Measurements from ENCODE around the gene MSANTD7. TPM values are rescaled to one million over a fixed set of nuclear protein-coding genes. Genes with fewer than 3 reads are reported as not detected.

Gene MSANTD7
- total and polyA plus RNA-seq, 2 of the 13 experiments (the other 11 are each of a cell fraction or from before 2014, with no cell fraction given): 3.7 to 16.7 TPM

GRCh38 chr10:14859775-14860174, 21.7 kb downstream of the MSANTD7 start:
- Histone ChIP-seq H3K27ac (ENCODE audit: extremely low read length, insufficient read depth, low read length) (no peak overlapping the region), H3K4me3 (replicated peaks in 1 of 3; ENCODE audit: insufficient read depth in 1 of 3, low read depth in 2 of 3, low read length in 3 of 3) (no peak overlapping the region), H4K20me1 (ENCODE audit: insufficient read depth, low read length) (no peaks in the 10 kb centered on the region), H3K4me1 (ENCODE audit: insufficient read depth, low read length) (peaks cover 10% of the 10 kb centered on the region; the same call in 1 of the 2 replicates), H3K27me3 (ENCODE audit: control insufficient read depth in 1 of 2, insufficient read depth in 2 of 2, low read length in 2 of 2) (no peaks in the 10 kb centered on the region), H3K9me3 (ENCODE audit: low read length) (no peaks in the 10 kb centered on the region), H3K4me2 (ENCODE audit: low read depth, low read length) (no peak overlapping the region), H3K36me3 (replicated peaks in 1 of 2; ENCODE audit: control insufficient read depth in 1 of 2, insufficient read depth in 2 of 2, low read length in 2 of 2) (peaks cover 0 to 6% of the 10 kb centered on the region in 2 experiments; a peak in 2 of 5 replicates), H3K9ac (ENCODE audit: insufficient read depth, low read depth, low read length) (no peak overlapping the region), H3K79me2 (ENCODE audit: insufficient read depth, low read length) (no peaks in the 10 kb centered on the region), H2AFZ (ENCODE audit: low read length) (no peak overlapping the region)
- ATAC-seq (no peak), DNase-seq (ENCODE audit: low spot score) (no peak), FAIRE-seq (no peak)
- POLR2A ChIA-PET: no interaction called here
- CTCF ChIA-PET (ENCODE audit: low intra/inter-chr PET ratio, low total read pairs): no interaction called here
- intact Hi-C loops (cut with micrococcal nuclease; ENCODE audit: unreplicated experiment): no loop called here
- TF ChIP-seq ETV5 (CRISPR knock-in tag; IDR thresholded peaks at IDR 0.05; ENCODE audit: borderline replicate concordance) (no peak), ATF7 (IDR thresholded peaks at IDR 0.05) (peak; percentile 16; the same call in 1 of the 2 replicates), ATF7 (CRISPR knock-in tag; IDR thresholded peaks at IDR 0.05) (no peak)
- no TSS peak for BruUV-seq (replicated peaks)
- in situ Hi-C loops (cut with HindIII; ENCODE audit: extremely low pct_ligation_motif_present, low pct_unique_long_range_greater_than_20kb): no loop called here

GRCh38 chr10:14860791-14861190, 22.7 kb downstream of the MSANTD7 start:
- CTCF ChIA-PET (ENCODE audit: low intra/inter-chr PET ratio, low total read pairs): no interaction called here
- intact Hi-C loops (cut with micrococcal nuclease; ENCODE audit: unreplicated experiment) (no loop called here), in situ Hi-C loops (cut with HindIII; ENCODE audit: extremely low pct_ligation_motif_present, low pct_unique_long_range_greater_than_20kb) (no loop called here)
- FAIRE-seq (no peak), DNase-seq (ENCODE audit: low spot score) (no peak), ATAC-seq (no peak)
- no TSS peak for BruUV-seq (replicated peaks)
- Histone ChIP-seq H3K9me3 (ENCODE audit: low read length) (no peaks in the 10 kb centered on the region), H3K79me2 (ENCODE audit: insufficient read depth, low read length) (no peaks in the 10 kb centered on the region), H3K27me3 (ENCODE audit: control insufficient read depth in 1 of 2, insufficient read depth in 2 of 2, low read length in 2 of 2) (no peaks in the 10 kb centered on the region), H3K27ac (ENCODE audit: extremely low read length, insufficient read depth, low read length) (no peak overlapping the region), H3K4me2 (ENCODE audit: low read depth, low read length) (no peak overlapping the region), H3K36me3 (replicated peaks in 1 of 2; ENCODE audit: control insufficient read depth in 1 of 2, insufficient read depth in 2 of 2, low read length in 2 of 2) (peaks cover 0 to 6% of the 10 kb centered on the region in 2 experiments; a peak in 2 of 5 replicates), H2AFZ (ENCODE audit: low read length) (no peak overlapping the region), H3K9ac (ENCODE audit: insufficient read depth, low read depth, low read length) (no peak overlapping the region), H3K4me3 (replicated peaks in 1 of 3; ENCODE audit: insufficient read depth in 1 of 3, low read depth in 2 of 3, low read length in 3 of 3) (no peak overlapping the region), H3K4me1 (ENCODE audit: insufficient read depth, low read length) (peaks cover 10% of the 10 kb centered on the region; the same call in 1 of the 2 replicates), H4K20me1 (ENCODE audit: insufficient read depth, low read length) (no peaks in the 10 kb centered on the region)
- POLR2A ChIA-PET: interaction anchor here (0.5 kb wide), 1 partner anchor 61 kb away, joined by 3 read pairs; no protein-coding TSS in a partner anchor
- 100% methylated on average over 1 of the region's 1 CpG for WGBS (ENCODE audit: low lambda C conversion rate)
- TF ChIP-seq FOSL2 (CRISPR knock-in tag; IDR thresholded peaks at IDR 0.05): no peak
- TF ChIP-seq MXI1 (IDR thresholded peaks at IDR 0.05; ENCODE audit: borderline replicate concordance, low read depth, low read length): no peak
- no peak for TF ChIP-seq SALL2 (CRISPR knock-in tag; IDR thresholded peaks at IDR 0.05)
- TF ChIP-seq JUND (CRISPR knock-in tag; IDR thresholded peaks at IDR 0.05): no peak
- TF ChIP-seq PHF5A (CRISPR knock-in tag; IDR thresholded peaks at IDR 0.05; ENCODE audit: low read depth, unreplicated experiment): no peak
- no peak for TF ChIP-seq SUZ12 (IDR thresholded peaks at IDR 0.05; ENCODE audit: low read depth, low read length)
- TF ChIP-seq KDM4B (CRISPR knock-in tag; IDR thresholded peaks at IDR 0.05): no peak
- TF ChIP-seq ATF7-NPFF (CRISPR knock-in tag; IDR thresholded peaks at IDR 0.05; ENCODE audit: low read depth): no peak
- TF ChIP-seq, protein P1, sequence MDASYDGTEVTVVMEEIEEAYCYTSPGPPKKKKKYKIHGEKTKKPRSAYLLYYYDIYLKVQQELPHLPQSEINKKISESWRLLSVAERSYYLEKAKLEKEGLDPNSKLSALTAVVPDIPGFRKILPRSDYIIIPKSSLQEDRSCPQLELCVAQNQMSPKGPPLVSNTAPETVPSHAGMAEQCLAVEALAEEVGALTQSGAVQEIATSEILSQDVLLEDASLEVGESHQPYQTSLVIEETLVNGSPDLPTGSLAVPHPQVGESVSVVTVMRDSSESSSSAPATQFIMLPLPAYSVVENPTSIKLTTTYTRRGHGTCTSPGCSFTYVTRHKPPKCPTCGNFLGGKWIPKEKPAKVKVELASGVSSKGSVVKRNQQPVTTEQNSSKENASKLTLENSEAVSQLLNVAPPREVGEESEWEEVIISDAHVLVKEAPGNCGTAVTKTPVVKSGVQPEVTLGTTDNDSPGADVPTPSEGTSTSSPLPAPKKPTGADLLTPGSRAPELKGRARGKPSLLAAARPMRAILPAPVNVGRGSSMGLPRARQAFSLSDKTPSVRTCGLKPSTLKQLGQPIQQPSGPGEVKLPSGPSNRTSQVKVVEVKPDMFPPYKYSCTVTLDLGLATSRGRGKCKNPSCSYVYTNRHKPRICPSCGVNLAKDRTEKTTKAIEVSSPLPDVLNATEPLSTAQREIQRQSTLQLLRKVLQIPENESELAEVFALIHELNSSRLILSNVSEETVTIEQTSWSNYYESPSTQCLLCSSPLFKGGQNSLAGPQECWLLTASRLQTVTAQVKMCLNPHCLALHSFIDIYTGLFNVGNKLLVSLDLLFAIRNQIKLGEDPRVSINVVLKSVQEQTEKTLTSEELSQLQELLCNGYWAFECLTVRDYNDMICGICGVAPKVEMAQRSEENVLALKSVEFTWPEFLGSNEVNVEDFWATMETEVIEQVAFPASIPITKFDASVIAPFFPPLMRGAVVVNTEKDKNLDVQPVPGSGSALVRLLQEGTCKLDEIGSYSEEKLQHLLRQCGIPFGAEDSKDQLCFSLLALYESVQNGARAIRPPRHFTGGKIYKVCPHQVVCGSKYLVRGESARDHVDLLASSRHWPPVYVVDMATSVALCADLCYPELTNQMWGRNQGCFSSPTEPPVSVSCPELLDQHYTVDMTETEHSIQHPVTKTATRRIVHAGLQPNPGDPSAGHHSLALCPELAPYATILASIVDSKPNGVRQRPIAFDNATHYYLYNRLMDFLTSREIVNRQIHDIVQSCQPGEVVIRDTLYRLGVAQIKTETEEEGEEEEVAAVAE (CRISPR knock-in tag; IDR thresholded peaks at IDR 0.05; ENCODE audit: borderline replicate concordance): no peak
- TF ChIP-seq ZNF430 (CRISPR knock-in tag; IDR thresholded peaks at IDR 0.05): no peak
- no peak for TF ChIP-seq GABPB1 (CRISPR knock-in tag; IDR thresholded peaks at IDR 0.05)
- TF ChIP-seq HIVEP1 (CRISPR knock-in tag; IDR thresholded peaks at IDR 0.05): no peak
- TF ChIP-seq HCFC1 (IDR thresholded peaks at IDR 0.05; ENCODE audit: low read depth, low read length): no peak
- no peak for TF ChIP-seq ZNF766 (CRISPR knock-in tag; IDR thresholded peaks at IDR 0.05; ENCODE audit: borderline replicate concordance)
- TF ChIP-seq ZNF746 (CRISPR knock-in tag; IDR thresholded peaks at IDR 0.05): no peak
